Testis (tissue), 3 donors: Measurements from ENCODE around the gene SMURF2. TPM values are rescaled to one million over a fixed set of nuclear protein-coding genes. Genes with fewer than 3 reads are reported as not detected.

Experiments used
- DNase-seq: peaks from one replicate; pipeline ENCODE4 v3.0.0-alpha.2; 2019
- H3K27ac ChIP-seq, 2 donors: fragments of 200-600 bp; sonication (generic); one replicate each; pipeline ENCODE4 v1.5.1; 2019
- H3K27me3 ChIP-seq: fragments of 200-600 bp; sonication (generic); one replicate; pipeline ENCODE4 v1.5.1; 2019
- H3K36me3 ChIP-seq: fragments of 200-600 bp; sonication (generic); one replicate; pipeline ENCODE4 v1.5.1; 2017; ENCODE audit warnings: low read depth; ENCODE audit errors: missing control alignments
- H3K4me1 ChIP-seq: fragments of 200-600 bp; sonication (generic); one replicate; pipeline ENCODE4 v1.5.1; 2019
- H3K4me3 ChIP-seq, 2 donors: fragments of 200-600 bp; sonication (generic); one replicate each; pipeline ENCODE4 v1.5.1; 2017 to 2019
- H3K9me3 ChIP-seq: fragments of 200-600 bp; sonication (generic); one replicate; pipeline ENCODE4 v1.5.1; 2017
- POLR2A ChIP-seq: fragments of 450-650 bp; IDR thresholded peaks from one replicate; pipeline ENCODE4 v1.6.1; 2017; ENCODE audit warnings: antibody characterized with exemption, mild to moderate bottlenecking, moderate library complexity
- WGBS, 2 donors: methylation state at CpG; one replicate each; pipeline ENCODE4 v1.1.5; 2018; 5-methylcytosine and 5-hydroxymethylcytosine counted together
- intact Hi-C: fragments of 100-400 bp; cut with DNase I; formaldehyde crosslinking; loops from one replicate; pipeline ENCODE4 v1.15.1; 2023; ENCODE audit warnings: low total_unique reads
- polyA plus RNA-seq: library from polyadenylated mRNA; stranded (reverse); fragments of 350-450 nt; fragmentation: Illumina TruSeq; extraction: RNeasy Lipid Tissue Mini Kit (QIAGEN cat#74804); gene quantifications from one replicate; pipeline ENCODE4 v1.2.3, GENCODE V29; 2014; ENCODE audit warnings: low read depth, low replicate concordance; ENCODE audit not compliant: insufficient read depth
- total RNA-seq, 2 donors: library from RNA; depleted of rRNA; stranded (reverse); fragments of >200 nt; gene quantifications; one replicate each; pipeline ENCODE4 v1.2.3, GENCODE V29; 2016
- TF ChIP-seq, protein P1 (sequence below), 3 experiments: fragments of 450-650 bp in 2 of 3; fragments of 200-600 bp in 1 of 3; sonication (generic) in 1 of 3; IDR thresholded peaks; one replicate each; pipeline ENCODE4 v1.5.1; 2016 to 2019; ENCODE audit warnings: antibody characterized with exemption in 3 of 3, mild to moderate bottlenecking in 2 of 3, moderate library complexity in 1 of 3

Gene SMURF2
- total and polyA plus RNA-seq, 3 donors from 2014 or later = 28.9 to 50.0 (median 32.2) TPM

- H3K36me3 ChIP-seq = peaks cover 3% of the 10 kb centered on the region
- no peak overlapping the region for H3K4me3 ChIP-seq
- H3K9me3 ChIP-seq = no peaks in the 10 kb centered on the region
- H3K4me1 ChIP-seq = no peaks in the 10 kb centered on the region
- no peak for DNase-seq
- 69 to 77% methylated on average over 10 of the region's 10 CpGs for WGBS, 2 donors
- H3K27ac ChIP-seq = no peak overlapping the region
- intact Hi-C loops = no loop called here
- TF ChIP-seq, protein P1, sequence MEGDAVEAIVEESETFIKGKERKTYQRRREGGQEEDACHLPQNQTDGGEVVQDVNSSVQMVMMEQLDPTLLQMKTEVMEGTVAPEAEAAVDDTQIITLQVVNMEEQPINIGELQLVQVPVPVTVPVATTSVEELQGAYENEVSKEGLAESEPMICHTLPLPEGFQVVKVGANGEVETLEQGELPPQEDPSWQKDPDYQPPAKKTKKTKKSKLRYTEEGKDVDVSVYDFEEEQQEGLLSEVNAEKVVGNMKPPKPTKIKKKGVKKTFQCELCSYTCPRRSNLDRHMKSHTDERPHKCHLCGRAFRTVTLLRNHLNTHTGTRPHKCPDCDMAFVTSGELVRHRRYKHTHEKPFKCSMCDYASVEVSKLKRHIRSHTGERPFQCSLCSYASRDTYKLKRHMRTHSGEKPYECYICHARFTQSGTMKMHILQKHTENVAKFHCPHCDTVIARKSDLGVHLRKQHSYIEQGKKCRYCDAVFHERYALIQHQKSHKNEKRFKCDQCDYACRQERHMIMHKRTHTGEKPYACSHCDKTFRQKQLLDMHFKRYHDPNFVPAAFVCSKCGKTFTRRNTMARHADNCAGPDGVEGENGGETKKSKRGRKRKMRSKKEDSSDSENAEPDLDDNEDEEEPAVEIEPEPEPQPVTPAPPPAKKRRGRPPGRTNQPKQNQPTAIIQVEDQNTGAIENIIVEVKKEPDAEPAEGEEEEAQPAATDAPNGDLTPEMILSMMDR (IDR thresholded peaks at IDR 0.05) = no peak
- TF ChIP-seq POLR2A = no peak
- H3K27me3 ChIP-seq = no peaks in the 10 kb centered on the region
Measured at GRCh38 chr17:64547319-64547718, 114.8 kb downstream of the SMURF2 start.

- WGBS, 2 donors = 76 to 92% methylated on average over 7 of the region's 7 CpGs
- TF ChIP-seq, protein P1 (IDR thresholded peaks at IDR 0.05) = no peak
- TF ChIP-seq POLR2A = no peak
- Histone ChIP-seq H3K36me3 (peaks cover 3% of the 10 kb centered on the region), H3K27ac (no peak overlapping the region), H3K9me3 (no peaks in the 10 kb centered on the region), H3K4me3 (no peak overlapping the region), H3K4me1 (no peaks in the 10 kb centered on the region), H3K27me3 (no peaks in the 10 kb centered on the region)
- intact Hi-C loops = no loop called here
- DNase-seq = no peak
Measured at GRCh38 chr17:64546716-64547115, 115.4 kb downstream of the SMURF2 start.

- 88 to 89% methylated on average over 2 of the region's 2 CpGs for WGBS, 2 donors
Measured at GRCh38 chr17:64544742-64545141, 117.4 kb downstream of the SMURF2 start.

GRCh38 chr17:64540118-64540776, 121.9 kb downstream of the SMURF2 start:
- H3K9me3 ChIP-seq = no peaks in the 10 kb centered on the region
- peaks cover 3% of the 10 kb centered on the region for H3K36me3 ChIP-seq
- no peaks in the 10 kb centered on the region for H3K27me3 ChIP-seq
- no peak overlapping the region for H3K27ac ChIP-seq
- intact Hi-C loops = no loop called here
- H3K4me3 ChIP-seq = no peak overlapping the region
- TF ChIP-seq POLR2A = no peak
- TF ChIP-seq, protein P1 (IDR thresholded peaks at IDR 0.05) = no peak
- WGBS, 2 donors = 89% methylated on average over 4 to 5 of the region's 5 CpGs
- no peaks in the 10 kb centered on the region for H3K4me1 ChIP-seq
- no peak for DNase-seq

More at GRCh38 chr17:64544742-64545141, 117.4 kb downstream of the SMURF2 start:
- H3K4me1 ChIP-seq = no peaks in the 10 kb centered on the region
- intact Hi-C loops = no loop called here
- no peak overlapping the region for H3K4me3 ChIP-seq
- H3K27ac ChIP-seq = no peak overlapping the region
- TF ChIP-seq, protein P1 (IDR thresholded peaks at IDR 0.05) = no peak
- TF ChIP-seq POLR2A = no peak
- DNase-seq = no peak
- no peaks in the 10 kb centered on the region for H3K9me3 ChIP-seq
- H3K36me3 ChIP-seq = peaks cover 3% of the 10 kb centered on the region
- no peaks in the 10 kb centered on the region for H3K27me3 ChIP-seq
